Stimulated activated naive CD8-positive, alpha-beta T cell treated with anti-CD3 and anti-CD28 coated beads, Interleukin-15, Interleukin-2, amounts not matched to agents 100 ng/mL and 50 ng/mL, for 24 hours (primary cell): Measurements from ENCODE around the gene ATP10A.
A peak's percentile ranks its signal among the peaks of the same experiment; 100 is the strongest.

Experiments used
- H3K27ac Mint-ChIP-seq: one replicate; pipeline ENCODE4 v1.8.0; 2021; ENCODE audit warnings: mild to moderate bottlenecking, mixed read lengths
- H3K27me3 Mint-ChIP-seq: one replicate; pipeline ENCODE4 v1.8.0; 2021; ENCODE audit warnings: mixed read lengths
- H3K36me3 Mint-ChIP-seq: one replicate; pipeline ENCODE4 v1.8.0; 2021; ENCODE audit warnings: low read depth, mixed read lengths
- H3K4me1 Mint-ChIP-seq: one replicate; pipeline ENCODE4 v1.8.0; 2021; ENCODE audit warnings: low read depth, mixed read lengths
- H3K4me3 Mint-ChIP-seq: one replicate; pipeline ENCODE4 v1.8.0; 2021; ENCODE audit warnings: mild to moderate bottlenecking, mixed read lengths
- H3K9me3 Mint-ChIP-seq: one replicate; pipeline ENCODE4 v1.8.0; 2021; ENCODE audit warnings: mixed read lengths

Gene ATP10A

DNA sequence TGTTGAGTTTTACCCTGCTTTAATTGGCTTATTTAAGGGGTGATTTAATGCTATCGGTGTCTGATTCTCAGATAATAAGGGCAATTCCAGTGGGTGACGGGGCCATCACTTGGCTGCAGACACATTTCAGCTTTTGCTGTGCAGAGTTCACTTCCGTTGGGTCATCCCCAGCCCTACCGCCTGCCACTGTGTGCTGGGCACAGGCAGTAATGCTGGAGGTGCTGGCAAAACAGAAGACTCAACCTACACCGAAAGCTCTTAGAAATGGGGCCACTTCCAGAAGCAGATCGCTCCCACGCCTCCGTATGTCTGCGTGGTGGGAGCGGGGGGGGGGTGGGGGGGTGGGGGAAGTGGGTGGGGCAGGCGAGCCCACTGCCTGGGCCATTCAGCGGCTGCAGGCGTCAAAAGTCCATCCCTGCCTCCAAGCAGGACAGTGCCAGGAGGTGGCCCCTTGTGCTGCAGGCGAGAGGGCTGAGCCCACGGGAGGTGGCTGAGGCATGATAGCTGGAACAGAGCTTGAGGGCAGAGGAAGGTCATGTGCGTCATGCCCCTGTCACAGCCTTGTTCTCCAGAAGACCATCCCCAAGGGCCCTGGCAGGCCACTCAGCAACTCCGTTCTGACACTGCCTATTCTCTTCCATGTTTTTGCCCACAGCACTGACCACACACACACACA is 128.3 kb downstream of the ATP10A start:
- Mint-ChIP-seq H3K4me3 (no peak overlapping the region), H3K36me3 (peaks cover 14% of the 10 kb centered on the region), H3K9me3 (no peaks in the 10 kb centered on the region), H3K27me3 (no peaks in the 10 kb centered on the region), H3K27ac (no peak overlapping the region), H3K4me1 (peaks cover 13% of the 10 kb centered on the region)

DNA sequence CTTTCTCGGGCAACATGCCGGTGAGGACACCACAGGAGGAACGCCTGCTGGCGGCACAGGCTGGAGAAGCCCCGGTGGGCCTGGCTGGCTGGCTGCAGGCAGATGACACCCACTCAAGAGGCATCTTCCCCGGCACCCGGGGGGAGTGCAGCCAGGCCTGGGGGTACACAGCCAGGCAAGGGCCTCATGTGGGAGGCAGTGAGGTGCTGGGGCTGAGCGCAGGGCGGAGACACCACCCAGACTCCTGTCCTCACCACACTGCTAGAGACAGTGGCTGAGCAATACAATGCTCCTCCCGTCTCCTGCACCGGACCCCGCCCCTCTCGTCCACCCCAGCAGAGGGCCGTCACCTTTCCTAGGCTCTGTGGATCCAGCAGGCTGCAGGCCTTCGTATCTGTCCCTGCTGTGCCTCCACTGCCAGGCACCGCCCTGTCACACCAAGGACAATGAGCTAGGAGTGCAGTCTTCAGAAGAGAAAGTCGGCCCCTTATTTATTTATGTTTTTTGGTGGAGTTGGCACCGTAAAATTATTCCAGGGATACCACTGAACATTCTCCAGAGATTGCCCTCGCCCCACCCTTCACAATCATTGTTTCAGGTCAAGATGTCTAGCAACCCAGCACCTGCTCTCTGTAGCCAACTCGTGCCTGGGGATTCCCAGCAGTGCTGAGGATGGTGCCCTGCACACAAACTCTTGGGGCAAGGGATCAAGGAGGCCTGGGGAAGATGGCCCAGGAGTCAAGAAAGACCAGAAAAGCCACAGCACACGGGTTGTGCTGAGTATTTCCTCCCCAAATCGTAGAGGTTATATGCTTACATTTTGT is 129.1 kb downstream of the ATP10A start:
- Mint-ChIP-seq H3K4me1 (peaks cover 7% of the 10 kb centered on the region), H3K9me3 (no peaks in the 10 kb centered on the region), H3K27ac (no peak overlapping the region), H3K27me3 (no peaks in the 10 kb centered on the region), H3K36me3 (peaks cover 14% of the 10 kb centered on the region), H3K4me3 (no peak overlapping the region)

DNA sequence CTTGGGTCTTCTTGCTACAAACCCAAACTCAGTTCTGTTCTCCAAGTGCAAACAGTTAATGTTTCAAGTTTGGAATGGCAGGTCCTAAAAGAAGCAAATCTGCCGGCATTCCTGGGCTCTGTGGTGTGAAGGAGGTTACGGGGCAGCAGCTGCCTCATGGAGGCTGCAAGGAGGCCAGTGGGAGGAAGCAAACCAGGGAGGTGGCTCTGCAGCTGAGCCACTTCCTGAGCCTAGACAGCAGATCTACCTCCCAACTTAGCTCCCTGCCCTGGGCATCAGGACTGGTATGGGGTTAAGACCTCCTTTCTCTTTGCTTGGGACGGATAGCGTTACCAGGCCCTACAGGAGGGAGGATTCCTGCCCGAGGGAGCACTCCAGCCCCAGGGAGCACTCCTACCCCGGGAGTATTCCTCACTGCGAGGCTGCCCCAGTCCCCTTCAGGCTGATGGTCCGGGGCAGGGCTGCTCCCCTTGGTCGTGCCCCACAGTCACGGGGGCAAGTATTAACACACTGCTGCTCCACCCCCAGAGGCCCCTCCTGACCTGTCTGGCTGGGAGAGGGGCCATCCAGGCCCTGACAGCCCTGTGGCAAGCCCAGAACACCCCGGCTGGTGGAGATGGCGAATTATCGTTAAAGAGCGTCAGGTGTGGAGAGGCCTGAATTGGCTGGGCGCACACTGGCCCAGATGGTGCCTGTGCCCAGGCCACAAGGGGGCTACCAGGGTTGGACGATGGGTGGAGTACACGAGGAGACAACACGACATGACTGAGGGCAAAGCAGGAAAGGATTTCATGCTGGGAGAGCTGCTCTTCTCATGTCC is 129.9 kb downstream of the ATP10A start:
- Mint-ChIP-seq H3K9me3 (no peaks in the 10 kb centered on the region), H3K27me3 (no peaks in the 10 kb centered on the region), H3K27ac (no peak overlapping the region), H3K36me3 (peaks cover 14% of the 10 kb centered on the region), H3K4me3 (no peak overlapping the region), H3K4me1 (peaks cover 7% of the 10 kb centered on the region)

DNA sequence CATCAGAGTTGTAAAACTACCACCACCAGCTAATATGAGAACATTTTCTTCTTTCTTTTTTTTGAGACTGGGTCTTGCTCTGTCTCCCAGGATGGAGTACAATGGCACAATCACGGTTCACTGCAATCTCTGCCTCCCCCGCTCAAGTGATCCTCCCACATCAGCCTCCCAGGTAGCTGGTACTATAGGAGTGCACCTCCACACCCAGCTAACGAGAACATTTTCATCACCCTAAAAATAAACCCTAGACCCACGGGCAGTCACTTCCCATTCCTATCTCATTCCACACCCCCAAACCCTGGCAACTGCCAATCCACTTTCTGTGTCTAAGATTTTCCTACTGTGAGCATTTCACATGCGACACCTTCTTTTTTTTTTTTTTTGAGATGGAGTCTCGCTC is 130.9 kb downstream of the ATP10A start:
- Mint-ChIP-seq H3K4me3 (no peak overlapping the region), H3K4me1 (peaks cover 7% of the 10 kb centered on the region), H3K27ac (peak overlapping the region; percentile 7), H3K9me3 (no peaks in the 10 kb centered on the region), H3K36me3 (peaks cover 18% of the 10 kb centered on the region), H3K27me3 (no peaks in the 10 kb centered on the region)

DNA sequence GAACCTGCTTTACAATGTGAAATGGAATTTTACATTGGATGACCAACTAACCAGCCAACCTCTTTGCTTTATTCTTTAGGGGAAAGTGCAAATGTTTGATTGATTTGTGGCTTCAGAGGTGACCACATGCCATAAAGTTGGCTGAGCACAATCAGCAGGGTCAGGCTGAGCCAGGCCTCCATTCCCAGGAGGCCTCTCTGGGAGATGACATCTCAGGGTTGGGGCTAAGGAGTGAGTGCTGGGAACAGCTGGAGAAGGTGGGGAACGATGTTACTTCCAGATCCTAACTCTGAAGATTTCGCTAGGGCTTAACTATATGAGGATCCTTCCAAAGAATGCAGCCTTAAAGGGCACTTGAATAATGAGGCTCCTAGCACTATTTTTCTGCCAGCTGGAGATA is 131.7 kb downstream of the ATP10A start:
- H3K36me3 Mint-ChIP-seq, result peaks cover 19% of the 10 kb centered on the region
- H3K9me3 Mint-ChIP-seq, result no peaks in the 10 kb centered on the region
- H3K4me3 Mint-ChIP-seq, result no peak overlapping the region
- H3K4me1 Mint-ChIP-seq, result peaks cover 3% of the 10 kb centered on the region
- H3K27me3 Mint-ChIP-seq, result no peaks in the 10 kb centered on the region
- no peak overlapping the region for H3K27ac Mint-ChIP-seq

DNA sequence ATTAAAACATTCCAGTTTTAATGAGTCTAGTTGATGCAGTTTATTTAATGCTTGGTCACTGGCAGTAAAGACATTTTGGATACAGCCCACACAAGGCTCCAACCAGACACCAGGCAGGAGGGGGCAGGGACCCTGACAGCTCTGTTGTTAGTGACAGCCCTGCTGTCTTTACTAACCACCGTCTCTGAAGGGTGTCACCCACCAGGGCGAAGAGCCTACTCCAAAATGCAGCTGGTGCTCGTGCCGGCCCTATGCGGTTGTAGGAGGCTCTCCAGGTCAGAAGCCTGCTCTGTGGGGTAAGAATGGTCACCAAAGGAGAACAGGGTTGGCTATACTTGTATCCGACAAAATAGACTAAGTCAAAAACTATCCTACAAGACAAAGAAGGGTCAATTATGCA is 132.2 kb downstream of the ATP10A start:
- no peak overlapping the region for H3K27ac Mint-ChIP-seq
- H3K4me3 Mint-ChIP-seq, result no peak overlapping the region
- peaks cover 18% of the 10 kb centered on the region for H3K36me3 Mint-ChIP-seq
- no peaks in the 10 kb centered on the region for H3K9me3 Mint-ChIP-seq
- peaks cover 3% of the 10 kb centered on the region for H3K4me1 Mint-ChIP-seq
- H3K27me3 Mint-ChIP-seq, result no peaks in the 10 kb centered on the region

DNA sequence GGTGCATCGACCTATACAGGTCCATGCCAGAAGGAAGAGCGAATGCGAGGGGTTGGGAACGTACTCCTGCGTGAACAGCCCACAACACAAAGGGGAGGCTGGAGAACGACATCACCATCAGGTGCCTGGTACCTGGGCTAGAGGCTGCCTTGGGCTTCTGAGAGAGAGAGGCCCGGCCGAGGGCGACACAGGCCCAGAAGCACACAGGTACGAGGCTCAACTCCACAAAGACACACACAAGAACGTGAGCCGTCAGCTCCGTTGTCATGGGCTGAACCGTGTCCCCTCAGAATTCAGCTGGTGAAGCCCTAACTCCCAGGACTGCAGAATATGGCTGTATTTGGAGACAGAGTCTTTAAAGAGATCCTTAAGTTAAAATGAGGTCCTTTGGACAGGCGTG is 134.3 kb downstream of the ATP10A start:
- Mint-ChIP-seq H3K27ac (no peak overlapping the region), H3K27me3 (no peaks in the 10 kb centered on the region)

DNA sequence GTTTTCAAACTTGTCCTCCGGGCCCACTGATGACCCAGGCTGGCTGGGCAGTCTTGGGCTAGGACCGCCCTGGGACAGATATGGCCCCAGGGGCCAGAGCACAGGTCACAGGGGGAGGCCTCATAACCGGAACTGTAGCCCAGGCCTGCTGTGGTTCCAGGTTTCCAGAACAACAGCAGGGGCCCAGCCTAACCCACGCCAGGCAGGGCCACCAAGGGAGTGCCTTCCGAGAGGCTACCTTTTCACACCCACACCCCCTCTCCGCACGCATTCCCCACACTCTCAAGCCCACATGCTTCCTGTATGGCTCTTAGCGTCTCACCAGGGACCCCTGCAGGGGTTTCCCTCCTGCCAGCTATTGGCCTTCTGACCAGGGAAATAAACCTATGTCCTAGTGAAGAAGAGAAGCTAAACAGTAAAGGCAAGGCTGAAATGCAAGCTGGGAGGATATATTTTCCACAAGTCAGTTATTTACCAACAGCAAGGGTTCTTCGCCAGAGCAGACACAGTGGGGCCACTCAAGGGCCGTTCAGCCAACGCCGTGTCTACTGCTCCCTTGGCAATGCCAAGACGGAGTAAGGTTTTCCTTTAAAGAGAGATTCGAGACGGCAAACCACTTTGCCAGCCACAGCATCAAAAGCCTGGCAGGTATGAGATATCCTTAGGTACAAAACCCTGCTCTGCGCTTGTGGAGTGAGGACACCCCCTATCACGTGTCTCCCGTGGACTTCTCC is 135.1 kb downstream of the ATP10A start:
- no peak overlapping the region for H3K27ac Mint-ChIP-seq
- peaks cover 10% of the 10 kb centered on the region for H3K36me3 Mint-ChIP-seq
- peaks cover 3% of the 10 kb centered on the region for H3K4me1 Mint-ChIP-seq
- H3K27me3 Mint-ChIP-seq, result no peaks in the 10 kb centered on the region
- H3K4me3 Mint-ChIP-seq, result no peak overlapping the region
- no peaks in the 10 kb centered on the region for H3K9me3 Mint-ChIP-seq

More for the DNA sequence above, 134.3 kb downstream of the ATP10A start:
- Mint-ChIP-seq H3K36me3 (peaks cover 14% of the 10 kb centered on the region), H3K9me3 (no peaks in the 10 kb centered on the region), H3K4me1 (peaks cover 3% of the 10 kb centered on the region), H3K4me3 (no peak overlapping the region)

DNA sequence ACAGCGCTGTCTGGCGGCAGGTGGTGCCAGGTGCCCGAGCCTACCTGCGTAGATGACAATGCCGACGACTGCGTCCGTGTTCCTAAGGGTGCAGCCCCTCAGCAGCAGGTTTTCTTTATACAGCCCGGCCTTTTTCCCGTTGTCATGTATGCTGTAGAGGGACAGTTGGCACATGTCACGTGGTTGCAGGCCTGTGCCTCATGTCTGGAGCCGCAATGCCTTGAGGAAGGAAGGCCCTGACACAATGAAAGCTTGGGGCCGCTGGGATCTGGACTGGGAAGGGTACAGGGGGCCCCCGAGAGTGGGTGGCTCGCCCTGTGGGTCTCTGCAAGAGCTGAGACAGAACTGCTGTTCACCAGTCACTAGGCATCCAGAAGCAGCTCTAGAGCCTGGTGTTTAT is 136.0 kb downstream of the ATP10A start:
- no peak overlapping the region for H3K27ac Mint-ChIP-seq
- H3K27me3 Mint-ChIP-seq, result no peaks in the 10 kb centered on the region
- peaks cover under 1% of the 10 kb centered on the region for H3K4me1 Mint-ChIP-seq
- H3K4me3 Mint-ChIP-seq, result no peak overlapping the region
- H3K36me3 Mint-ChIP-seq, result peaks cover 18% of the 10 kb centered on the region
- H3K9me3 Mint-ChIP-seq, result no peaks in the 10 kb centered on the region

DNA sequence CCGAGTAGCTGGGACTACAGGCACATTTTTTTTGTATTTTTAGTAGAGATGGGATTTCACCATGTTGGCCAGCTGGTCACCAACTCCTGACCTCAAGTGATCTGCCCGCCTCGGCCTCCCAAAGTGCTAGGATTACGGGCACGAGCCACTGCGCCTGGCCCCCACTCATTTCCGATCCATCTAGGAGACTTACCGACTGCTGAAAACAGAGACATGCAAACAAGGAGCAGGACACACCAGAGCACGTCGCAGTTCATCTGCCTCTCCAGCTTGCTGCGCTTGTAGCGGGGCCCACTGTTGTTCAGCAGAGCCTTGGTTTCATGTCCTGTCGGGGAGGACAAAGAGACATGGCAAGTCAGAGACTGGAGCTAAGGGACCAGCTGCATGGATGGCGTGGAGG is 137.4 kb downstream of the ATP10A start:
- H3K4me3 Mint-ChIP-seq, result no peak overlapping the region
- H3K36me3 Mint-ChIP-seq, result peaks cover 29% of the 10 kb centered on the region
- no peaks in the 10 kb centered on the region for H3K4me1 Mint-ChIP-seq
- no peaks in the 10 kb centered on the region for H3K27me3 Mint-ChIP-seq
- H3K9me3 Mint-ChIP-seq, result no peaks in the 10 kb centered on the region
- H3K27ac Mint-ChIP-seq, result no peak overlapping the region

DNA sequence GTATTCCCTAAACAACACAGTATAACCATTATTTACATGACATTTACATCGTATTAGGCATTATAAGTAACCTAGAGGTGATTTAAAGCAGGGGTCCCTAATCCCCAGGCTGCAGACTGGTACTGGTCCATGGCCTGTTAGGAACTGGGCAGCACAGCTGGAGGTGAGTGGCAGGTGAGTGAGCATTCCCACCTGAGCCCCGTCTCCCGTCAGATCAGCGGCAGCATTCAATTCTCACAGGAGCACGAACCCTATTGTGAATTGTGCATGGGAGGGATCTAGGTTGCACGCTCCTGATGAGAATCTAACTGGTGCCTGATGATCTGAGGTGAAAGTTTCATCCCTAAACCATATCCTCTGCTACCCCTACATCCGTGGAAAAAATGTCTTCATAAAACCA is 138.2 kb downstream of the ATP10A start:
- Mint-ChIP-seq H3K9me3 (no peaks in the 10 kb centered on the region), H3K4me3 (no peak overlapping the region), H3K27ac (no peak overlapping the region), H3K4me1 (no peaks in the 10 kb centered on the region), H3K36me3 (peaks cover 38% of the 10 kb centered on the region), H3K27me3 (no peaks in the 10 kb centered on the region)

DNA sequence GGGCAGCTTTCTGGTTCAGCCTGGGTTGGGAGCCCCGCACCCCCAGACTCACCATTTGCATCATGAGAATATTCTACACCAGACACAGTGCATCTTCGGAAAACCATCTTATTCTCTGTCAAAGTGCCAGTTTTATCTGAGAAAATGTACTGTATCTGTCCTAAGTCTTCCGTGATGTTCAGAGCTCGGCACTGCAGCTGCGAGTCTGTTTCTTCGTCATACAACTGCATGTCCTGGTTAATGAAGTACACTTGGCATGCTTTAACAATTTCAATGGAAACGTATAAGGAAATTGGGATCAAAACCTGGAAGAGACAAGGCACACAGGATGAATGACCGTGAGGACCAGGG is 141.5 kb downstream of the ATP10A start:
- Mint-ChIP-seq H3K9me3 (no peaks in the 10 kb centered on the region), H3K4me3 (no peak overlapping the region), H3K27ac (no peak overlapping the region), H3K4me1 (no peaks in the 10 kb centered on the region), H3K27me3 (no peaks in the 10 kb centered on the region), H3K36me3 (peaks cover 40% of the 10 kb centered on the region)

DNA sequence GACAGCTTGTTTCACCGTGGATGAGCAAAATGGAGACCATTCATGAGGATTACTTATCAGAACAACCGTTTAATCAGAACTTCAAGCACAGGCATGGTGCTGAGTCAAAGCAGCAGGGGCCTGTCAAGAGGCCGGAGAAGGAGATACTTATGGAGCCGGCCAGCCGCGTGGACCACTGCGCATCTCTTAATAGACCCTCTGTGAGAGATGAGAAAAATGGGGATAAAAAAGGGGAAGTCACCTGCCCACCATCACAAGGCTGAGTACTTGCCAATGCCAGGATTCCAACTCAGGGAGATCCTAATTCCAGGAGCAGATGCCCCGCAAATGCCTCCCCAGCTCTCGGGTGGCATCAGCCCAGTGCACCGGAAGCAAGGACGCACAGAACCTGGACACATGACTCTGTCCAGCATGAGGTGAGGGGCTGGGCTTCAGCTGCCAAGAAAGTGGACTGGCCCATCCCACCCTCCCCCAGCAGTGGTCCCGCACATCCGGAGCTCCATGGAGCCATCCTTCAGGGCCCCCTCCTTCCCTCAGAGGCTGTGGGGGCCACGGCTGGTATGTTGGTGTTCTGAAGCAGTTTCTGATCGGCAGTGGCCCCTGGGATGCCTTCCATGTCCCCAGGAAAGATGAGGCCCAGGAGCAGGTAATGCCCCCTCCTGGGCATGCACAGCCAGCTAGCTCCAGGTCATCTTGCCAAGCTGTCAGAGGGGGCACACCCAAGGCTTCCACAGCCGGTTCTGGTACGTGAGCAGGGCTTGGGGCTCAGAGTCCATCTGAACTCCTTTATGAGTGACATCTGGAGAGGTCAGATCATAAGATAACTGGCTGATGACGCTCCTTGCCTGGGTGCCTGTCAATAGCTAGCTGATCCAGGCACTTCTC is 143.8 kb downstream of the ATP10A start:
- Mint-ChIP-seq H3K4me3 (no peak overlapping the region), H3K4me1 (no peaks in the 10 kb centered on the region), H3K27me3 (no peaks in the 10 kb centered on the region), H3K9me3 (no peaks in the 10 kb centered on the region), H3K36me3 (peaks cover 35% of the 10 kb centered on the region), H3K27ac (no peak overlapping the region)

DNA sequence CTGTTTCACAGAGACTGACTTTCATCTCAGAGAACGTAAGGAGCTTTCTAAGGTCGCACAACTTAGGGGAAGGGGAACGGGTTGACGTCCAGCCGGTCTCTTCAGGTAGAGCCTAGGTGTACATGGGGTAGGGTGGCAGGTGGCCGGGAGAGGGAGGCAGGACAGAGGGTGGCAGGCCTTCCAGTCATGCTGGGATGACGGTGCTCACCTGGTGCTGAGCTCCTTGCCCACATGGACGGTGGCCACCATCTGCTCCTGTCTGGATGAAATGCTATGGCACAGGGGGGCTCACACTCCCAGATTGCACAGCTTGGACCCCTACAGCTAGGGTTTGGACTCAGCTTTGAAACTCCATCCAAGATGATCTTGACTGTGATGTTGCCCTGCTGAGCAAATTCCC is 144.5 kb downstream of the ATP10A start:
- no peaks in the 10 kb centered on the region for H3K9me3 Mint-ChIP-seq
- H3K36me3 Mint-ChIP-seq, result peaks cover 35% of the 10 kb centered on the region
- peak overlapping the region; percentile 65 for H3K27ac Mint-ChIP-seq
- no peaks in the 10 kb centered on the region for H3K4me1 Mint-ChIP-seq
- no peak overlapping the region for H3K4me3 Mint-ChIP-seq
- H3K27me3 Mint-ChIP-seq, result no peaks in the 10 kb centered on the region
